ENCODE data around the gene CPTP.
A peak's percentile ranks its signal among the peaks of the same experiment; 100 is the strongest.

The CPTP gene

GRCh38 chr1:1292442-1292779, 32.2 kb upstream of the CPTP start:
- DNase-seq (ENCODE audit: low read depth in 2 of 2) = no peak

GRCh38 chr1:1292851-1293250, 31.8 kb upstream of the CPTP start:
- DNase-seq (ENCODE audit: low read depth in 2 of 2) = no peak

GRCh38 chr1:1293263-1294249, 31.0 kb upstream of the CPTP start:
- DNase-seq (ENCODE audit: low read depth in 2 of 2) = no peak

GRCh38 chr1:1294250-1294890, 30.2 kb upstream of the CPTP start:
- no peak for DNase-seq (ENCODE audit: low read depth in 2 of 2)

GRCh38 chr1:1295154-1295923, 29.3 kb upstream of the CPTP start:
- no peak for DNase-seq (ENCODE audit: low read depth in 2 of 2)

GRCh38 chr1:1296070-1297061, 28.2 kb upstream of the CPTP start:
- DNase-seq (ENCODE audit: low read depth in 2 of 2) = no peak

- DNase-seq (ENCODE audit: low read depth in 2 of 2) = no peak
Observed at GRCh38 chr1:1297802-1298424, 26.7 kb upstream of the CPTP start.

- no peak for DNase-seq (ENCODE audit: low read depth in 2 of 2)
Observed at GRCh38 chr1:1298861-1299685, 25.5 kb upstream of the CPTP start.

- DNase-seq (ENCODE audit: low read depth in 2 of 2) = no peak
Observed at GRCh38 chr1:1299686-1300351, 24.8 kb upstream of the CPTP start.

- no peak for DNase-seq (ENCODE audit: low read depth in 2 of 2)
Observed at GRCh38 chr1:1300352-1300739, 24.3 kb upstream of the CPTP start.

GRCh38 chr1:1302006-1302430, 22.6 kb upstream of the CPTP start:
- DNase-seq (ENCODE audit: low read depth in 2 of 2) = no peak

- no peak for DNase-seq (ENCODE audit: low read depth in 2 of 2)
Observed at GRCh38 chr1:1302951-1303509, 21.6 kb upstream of the CPTP start.

GRCh38 chr1:1303736-1304135, 20.9 kb upstream of the CPTP start:
- DNase-seq (ENCODE audit: low read depth in 2 of 2) = no peak

- no peak for DNase-seq (ENCODE audit: low read depth in 2 of 2)
Observed at GRCh38 chr1:1304331-1305299, 20.0 kb upstream of the CPTP start.

GRCh38 chr1:1305300-1306069, 19.1 kb upstream of the CPTP start:
- peak; percentile 64 for DNase-seq (ENCODE audit: low read depth in 2 of 2)

GRCh38 chr1:1306070-1306660, 18.4 kb upstream of the CPTP start:
- no peak for DNase-seq (ENCODE audit: low read depth in 2 of 2)

Data from activated CD8-positive, alpha-beta memory T cell treated with anti-CD3 and anti-CD28 coated beads for 4 hours (primary cell).